GM18873 (cell line): ENCODE measurements around the gene SEMA4D.

Source experiments
- ATAC-seq: cut with Tn5 transposase; IDR thresholded peaks from one replicate; pipeline ENCODE4 v1.9.1; 2021; ENCODE audit warnings: mild to moderate bottlenecking, moderate library complexity, moderate number of reproducible peaks; ENCODE audit not compliant: unreplicated experiment, low FRiP score

SEMA4D gene

GRCh38 chr9:89448381-89448780 lies 49.5 kb downstream of the SEMA4D start:
- ATAC-seq, result no peak

DNA sequence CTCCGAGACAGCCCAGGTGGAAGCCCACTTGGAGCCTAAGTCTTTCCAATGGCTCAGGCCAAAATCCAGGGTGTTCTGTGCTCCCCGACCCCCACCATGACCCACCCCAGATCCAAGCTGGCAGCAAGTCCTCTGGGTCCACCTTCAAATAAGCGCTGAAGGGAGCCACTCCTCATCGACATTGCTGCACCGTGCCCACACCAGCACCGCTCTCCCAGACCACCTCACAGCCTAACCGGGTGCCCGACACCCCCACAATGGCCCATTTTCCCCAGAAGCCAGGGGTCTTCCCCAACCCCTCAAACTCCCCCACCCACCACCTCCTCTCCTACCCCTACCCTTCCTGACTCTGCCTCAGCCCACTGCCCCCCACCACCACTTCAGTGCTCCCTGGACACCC lies 50.5 kb downstream of the SEMA4D start:
- ATAC-seq, result no peak

GRCh38 chr9:89446961-89447310 lies 51.0 kb downstream of the SEMA4D start:
- no peak for ATAC-seq

DNA sequence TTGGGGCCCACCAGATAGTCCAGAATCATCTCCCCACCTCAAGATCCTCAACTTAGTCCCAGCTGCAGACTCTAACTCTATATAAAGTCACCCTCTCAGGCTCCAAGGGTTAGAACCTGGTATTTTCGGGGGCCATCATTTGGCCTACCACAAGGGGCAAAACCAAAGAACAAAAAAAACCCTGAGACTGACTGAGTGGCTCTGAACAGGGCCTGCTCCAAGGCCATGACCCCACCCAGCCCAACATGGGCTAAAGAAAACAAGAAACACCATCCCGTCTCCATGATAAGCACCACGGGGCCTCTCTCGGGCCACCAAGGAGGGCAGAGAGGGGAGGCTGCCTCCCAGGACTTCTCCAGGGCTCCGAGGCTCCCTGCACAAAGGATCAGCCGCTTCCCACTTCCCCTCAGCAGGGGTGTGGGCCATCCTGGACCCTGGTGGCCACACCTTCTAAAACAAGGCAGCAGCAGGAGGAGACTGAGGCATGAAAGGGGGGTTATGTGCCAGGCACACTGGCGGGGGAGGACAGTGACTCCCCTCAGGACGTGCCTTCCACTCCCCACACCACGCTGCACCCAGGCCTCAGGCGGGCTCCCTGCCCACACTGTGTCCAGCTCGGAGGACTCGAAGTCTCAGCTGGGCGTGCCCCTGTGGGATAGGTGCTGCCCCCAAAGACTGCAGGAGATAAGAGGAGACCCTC lies 51.5 kb downstream of the SEMA4D start:
- no peak for ATAC-seq

DNA sequence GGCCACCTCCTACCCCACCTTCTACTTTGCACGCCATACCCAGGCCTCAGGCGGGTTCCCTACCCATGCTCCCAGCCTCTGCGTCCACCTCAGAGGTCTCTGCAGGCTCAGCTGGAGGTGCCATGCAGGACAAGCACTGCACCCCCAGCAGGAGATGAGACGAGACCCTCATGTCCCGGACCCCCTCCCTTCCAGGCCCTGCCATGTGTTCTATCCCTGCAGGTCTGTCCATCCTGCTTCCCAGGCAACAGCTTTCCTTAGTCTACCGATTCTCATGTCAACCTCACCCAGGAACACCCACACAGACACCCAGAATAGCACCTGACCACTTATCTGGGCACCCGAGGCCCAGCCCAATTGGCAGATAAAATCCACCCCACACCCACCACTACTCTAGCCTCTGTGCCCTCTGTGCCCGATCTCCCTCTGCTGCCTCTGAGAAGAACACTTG lies 52.1 kb downstream of the SEMA4D start:
- no peak for ATAC-seq

DNA sequence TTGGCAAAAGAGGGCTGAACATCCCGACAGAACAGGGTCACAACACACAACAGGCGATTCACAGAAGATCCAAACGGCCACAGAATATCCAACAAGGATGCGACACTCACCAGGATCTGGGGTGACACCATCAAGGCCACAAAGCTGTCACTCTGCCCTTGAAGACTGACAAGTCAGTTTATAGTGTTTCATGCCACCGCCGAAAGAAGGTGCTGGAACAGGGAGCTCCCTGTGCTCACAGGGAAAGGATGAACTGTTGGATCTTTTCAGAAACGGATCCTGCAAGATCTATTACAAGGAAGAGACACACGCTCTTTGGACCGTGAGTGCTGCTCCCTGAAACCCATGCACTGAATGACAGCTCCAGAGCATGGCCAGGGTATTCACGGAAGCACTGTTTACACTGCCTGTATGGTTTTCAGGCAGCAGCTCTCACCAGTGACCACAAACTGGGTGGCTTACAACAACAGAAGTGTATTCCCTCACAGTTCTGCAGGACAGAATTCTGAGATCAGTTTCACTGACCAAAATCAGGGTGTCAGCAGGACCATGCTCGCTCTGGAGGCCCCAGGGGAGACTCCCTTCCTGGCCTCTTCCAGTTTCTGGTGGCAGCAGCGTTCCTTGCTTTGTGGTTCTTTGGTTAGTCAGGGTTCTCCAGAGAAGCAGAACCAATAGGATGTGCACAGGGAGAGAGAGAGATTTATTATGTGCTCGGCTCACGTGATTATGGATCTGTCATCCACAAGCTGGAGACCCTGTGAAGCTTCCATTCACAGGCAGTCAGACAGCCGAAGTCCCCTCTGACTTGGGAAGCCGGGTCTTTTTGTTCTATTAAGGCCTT lies 52.8 kb downstream of the SEMA4D start:
- ATAC-seq, result no peak

DNA sequence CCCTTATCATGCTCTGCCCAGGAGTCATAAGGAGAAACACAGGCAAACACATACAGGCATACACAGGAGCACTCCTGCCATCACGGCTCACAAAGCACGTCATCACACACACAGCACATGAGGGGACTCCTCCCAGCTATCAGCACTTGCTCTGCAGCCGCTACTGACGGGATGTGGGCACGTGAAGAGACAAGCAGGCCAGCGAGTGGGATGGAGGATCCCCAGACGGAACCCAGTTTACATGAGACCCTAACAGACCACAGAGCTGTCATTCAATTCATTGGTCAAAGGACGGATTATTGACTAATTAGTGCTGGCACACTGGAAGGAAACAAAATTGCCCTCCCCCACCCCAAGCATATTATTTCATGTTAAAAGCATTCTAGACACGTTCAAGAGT lies 53.6 kb downstream of the SEMA4D start:
- ATAC-seq, result no peak

DNA sequence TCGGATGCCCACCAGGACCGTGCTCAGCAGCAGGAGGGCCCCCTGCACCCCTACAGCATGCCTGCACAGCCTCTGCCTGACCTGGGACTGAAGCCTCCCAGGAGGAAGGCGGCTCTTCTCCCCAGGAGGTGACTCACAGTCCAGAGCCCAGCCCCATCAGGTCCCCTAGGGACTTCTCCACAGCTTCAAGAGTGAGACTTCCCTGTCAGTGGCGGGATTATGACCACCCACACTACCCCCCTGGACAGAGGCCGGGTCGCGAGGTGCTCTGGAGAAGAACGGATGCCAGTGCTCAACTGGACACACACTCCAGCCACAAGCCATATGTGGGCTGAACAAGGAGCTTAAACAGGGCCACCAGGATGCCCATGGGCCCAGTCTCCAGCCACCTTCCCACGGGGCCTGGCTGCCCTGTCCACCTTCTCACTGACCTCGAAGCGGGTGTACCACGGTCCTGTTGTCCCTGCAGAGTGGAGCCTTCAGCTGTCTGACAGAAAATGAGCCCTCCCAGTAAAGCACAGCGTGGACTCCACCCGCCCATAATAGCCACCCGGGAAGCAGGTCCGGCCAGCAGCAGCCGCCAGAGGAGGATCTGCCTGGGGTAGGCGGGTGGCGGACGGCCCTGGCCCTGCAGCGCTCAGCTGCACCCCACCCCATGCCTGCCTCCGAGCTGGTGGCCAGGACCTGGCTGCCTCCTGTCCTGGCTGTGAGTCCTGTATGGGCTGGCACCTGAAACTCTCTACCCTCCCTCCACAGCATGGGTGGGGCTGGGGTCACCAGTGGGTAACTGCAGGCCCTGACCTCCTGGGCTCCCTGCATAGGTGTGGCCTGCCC lies 54.7 kb downstream of the SEMA4D start:
- ATAC-seq, result no peak

GRCh38 chr9:89442501-89442978 lies 55.4 kb downstream of the SEMA4D start:
- ATAC-seq, result no peak

GRCh38 chr9:89441986-89442385 lies 55.9 kb downstream of the SEMA4D start:
- ATAC-seq, result no peak

DNA sequence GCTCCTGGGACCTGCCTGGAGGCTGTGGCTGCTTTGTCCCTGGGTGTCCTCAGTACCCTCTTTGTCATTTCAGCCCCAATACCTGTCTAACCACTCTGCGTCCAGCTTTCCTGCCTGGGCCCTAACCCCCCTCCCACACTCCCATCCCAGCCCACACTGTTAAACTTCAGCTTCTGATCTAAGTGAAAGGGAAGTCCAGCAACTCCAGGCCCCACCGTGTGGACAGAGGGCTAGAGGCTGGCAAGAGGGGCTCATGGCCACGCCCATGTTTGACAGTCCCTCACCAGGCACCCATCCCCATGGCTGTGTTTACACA lies 56.3 kb downstream of the SEMA4D start:
- ATAC-seq, result no peak

DNA sequence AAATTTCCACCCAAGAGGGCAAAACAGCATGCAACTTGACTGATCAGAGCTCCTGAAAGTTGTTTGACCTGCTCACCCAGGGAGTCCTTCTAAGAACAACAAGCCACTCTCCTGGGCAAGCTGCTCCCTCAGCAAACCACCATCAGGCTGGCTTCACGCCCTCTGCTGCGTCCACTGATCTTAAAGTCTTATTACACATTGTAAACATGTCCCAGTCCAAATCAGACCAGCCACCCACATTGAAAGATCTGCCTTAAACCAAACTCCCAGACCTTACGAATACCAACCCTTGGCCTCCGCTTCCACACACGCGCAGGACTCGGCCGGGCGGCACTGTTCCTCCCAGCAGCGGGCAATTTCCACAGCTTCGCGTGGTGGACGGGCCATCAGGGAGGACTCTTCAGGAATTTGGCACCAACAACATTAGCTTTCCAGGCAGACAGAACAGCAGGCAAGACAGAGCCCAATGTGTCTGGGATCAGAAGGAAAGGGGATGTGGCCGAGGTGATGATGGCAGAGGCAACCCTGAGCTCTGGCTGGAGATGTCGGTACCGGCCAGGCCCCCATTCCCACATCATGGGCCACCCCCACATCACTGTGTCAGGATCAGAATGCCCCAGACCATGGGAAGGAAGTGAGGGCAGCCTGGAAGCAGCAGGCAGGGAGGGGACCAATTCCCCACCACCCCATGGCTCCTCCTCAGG lies 56.8 kb downstream of the SEMA4D start:
- ATAC-seq, result no peak

GRCh38 chr9:89440548-89440947 lies 57.4 kb downstream of the SEMA4D start:
- ATAC-seq, result no peak

GRCh38 chr9:89440046-89440445 lies 57.9 kb downstream of the SEMA4D start:
- ATAC-seq, result no peak

DNA sequence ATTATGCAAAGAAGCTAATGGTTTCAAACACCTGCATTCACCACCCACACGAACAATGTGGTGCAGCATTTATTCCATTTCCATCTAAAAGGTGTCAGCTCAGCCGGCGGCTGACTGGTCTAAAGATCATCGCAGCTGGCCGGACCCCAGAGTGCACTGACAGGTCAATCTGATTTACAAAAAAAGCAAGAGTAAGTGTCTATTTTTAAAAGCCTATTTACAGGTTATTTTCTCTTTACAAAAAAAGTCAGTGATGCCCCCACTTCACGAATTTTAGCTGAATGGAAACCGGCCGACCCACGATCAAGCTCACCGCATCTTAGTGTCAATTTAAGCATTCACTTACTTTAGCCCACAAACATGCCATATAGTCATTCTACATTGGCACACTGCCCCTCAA lies 58.3 kb downstream of the SEMA4D start:
- ATAC-seq, result no peak

DNA sequence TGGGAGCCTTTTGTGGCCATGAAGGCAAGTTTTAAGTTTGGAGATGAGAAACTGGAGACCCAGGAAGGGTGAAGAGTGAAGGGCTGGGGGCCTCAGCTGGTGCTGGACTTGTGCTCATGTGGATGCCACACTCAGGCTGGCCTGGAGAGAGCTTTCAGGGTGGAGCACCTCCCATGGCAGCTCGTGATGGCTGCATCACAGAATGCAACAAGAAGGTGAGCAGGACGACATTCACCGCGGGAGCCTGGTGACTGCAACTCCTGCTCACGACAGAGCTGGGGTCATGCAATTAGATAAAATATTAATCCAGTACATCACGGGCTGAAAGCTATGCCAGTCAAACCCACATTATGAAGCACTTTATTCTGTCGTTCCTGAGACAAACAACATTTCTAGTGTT lies 59.7 kb downstream of the SEMA4D start:
- ATAC-seq, result no peak

- ATAC-seq, result no peak
Measured at GRCh38 chr9:89437772-89438171, 60.1 kb downstream of the SEMA4D start.

DNA sequence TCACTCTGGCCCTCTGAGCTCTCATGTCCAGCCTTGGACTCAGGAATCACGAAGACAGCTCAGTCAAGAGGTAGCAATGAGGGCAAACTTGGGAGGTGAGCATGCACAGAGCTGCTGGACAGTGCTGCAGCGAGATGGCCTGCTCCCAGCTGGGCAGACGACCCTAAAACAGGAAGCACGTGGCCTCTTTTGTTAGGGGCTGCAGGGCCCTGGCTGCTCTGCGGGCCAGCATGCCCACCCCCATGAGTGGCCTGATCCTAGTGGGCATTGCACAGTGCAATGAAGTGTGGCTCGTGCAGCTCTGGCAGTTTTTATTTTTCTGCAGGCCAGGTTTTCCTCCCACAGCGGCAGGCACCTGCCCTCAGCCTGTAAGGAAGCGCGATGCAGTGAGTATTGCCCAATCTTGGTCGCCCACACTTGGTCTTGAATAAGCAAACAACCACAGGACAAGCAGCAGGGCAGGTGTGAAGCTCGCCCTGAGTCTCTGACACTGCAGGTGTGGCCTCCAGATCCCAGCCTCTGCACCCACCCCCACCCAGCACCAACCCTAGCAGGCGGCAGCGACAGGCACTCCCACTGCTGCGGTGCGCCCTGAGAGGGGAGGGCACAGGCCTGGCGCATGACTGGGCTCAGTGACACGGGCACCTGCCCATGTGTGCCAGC lies 60.8 kb downstream of the SEMA4D start:
- peak; percentile 47 for ATAC-seq

- ATAC-seq, result no peak
Measured at GRCh38 chr9:89436326-89436725, 61.6 kb downstream of the SEMA4D start.
